ENCODE results near the gene MSMB.
"Not testable (repeated sequence)": the region's sequence is repeated elsewhere in the genome, so short reads cannot be mapped to it uniquely, and the experiment has no call there.

DNA sequence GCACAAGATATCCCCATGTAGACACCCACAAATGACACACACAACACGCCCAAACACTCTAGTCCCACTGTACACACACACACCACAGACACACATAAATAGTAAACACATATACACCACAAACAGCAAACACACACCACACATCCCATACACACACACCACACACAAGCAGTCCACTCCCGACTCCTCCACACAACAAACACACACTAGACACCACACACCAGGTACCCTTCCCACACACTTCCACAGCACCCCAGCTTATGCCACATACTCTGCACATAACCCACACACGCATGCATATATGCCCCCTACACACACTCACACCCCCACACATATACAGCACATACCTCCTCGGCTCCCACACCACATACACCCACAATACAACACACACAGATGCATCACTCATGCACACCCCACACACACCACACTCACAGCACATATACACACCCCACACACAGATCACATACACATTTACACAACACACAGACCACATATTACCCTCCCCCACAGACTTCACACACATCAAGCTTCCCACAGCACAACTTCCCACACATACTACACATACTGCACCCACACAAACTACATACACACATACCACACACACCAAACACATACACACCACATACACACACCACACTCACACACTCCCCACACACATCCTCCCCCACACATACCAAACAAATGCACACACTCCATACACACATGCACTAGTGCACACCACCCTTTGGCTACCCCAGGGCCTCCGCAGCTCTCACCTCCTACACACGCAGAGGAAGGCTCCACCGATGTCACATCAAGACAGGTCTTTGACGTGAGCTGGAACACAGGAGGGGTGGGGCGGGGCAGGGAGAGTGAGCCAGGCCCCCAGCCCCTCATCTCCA, 47.5 kb upstream of the MSMB start:
- TF ChIP-seq, protein P1, sequence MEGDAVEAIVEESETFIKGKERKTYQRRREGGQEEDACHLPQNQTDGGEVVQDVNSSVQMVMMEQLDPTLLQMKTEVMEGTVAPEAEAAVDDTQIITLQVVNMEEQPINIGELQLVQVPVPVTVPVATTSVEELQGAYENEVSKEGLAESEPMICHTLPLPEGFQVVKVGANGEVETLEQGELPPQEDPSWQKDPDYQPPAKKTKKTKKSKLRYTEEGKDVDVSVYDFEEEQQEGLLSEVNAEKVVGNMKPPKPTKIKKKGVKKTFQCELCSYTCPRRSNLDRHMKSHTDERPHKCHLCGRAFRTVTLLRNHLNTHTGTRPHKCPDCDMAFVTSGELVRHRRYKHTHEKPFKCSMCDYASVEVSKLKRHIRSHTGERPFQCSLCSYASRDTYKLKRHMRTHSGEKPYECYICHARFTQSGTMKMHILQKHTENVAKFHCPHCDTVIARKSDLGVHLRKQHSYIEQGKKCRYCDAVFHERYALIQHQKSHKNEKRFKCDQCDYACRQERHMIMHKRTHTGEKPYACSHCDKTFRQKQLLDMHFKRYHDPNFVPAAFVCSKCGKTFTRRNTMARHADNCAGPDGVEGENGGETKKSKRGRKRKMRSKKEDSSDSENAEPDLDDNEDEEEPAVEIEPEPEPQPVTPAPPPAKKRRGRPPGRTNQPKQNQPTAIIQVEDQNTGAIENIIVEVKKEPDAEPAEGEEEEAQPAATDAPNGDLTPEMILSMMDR (IDR thresholded peaks at IDR 0.05; ENCODE audit: control extremely low read depth in 1 of 3, insufficient read depth in 1 of 3, low read depth in 1 of 3, low read length in 3 of 3) = not testable (repeated sequence)
- TF ChIP-seq POLR2A (IDR thresholded peaks at IDR 0.05; ENCODE audit: control extremely low read depth in 1 of 2, low read depth in 2 of 2, low read length in 2 of 2) = not testable (repeated sequence)

Measured in H1 (cell line).